ENCODE measurements around the gene ANGPTL2. TPM values are rescaled to one million over a fixed set of nuclear protein-coding genes. Genes with fewer than 3 reads are reported as not detected.

ANGPTL2 gene
- total and polyA plus RNA-seq, 12 donors: 16.2 to 73.5 (median 42.9) TPM

DNA sequence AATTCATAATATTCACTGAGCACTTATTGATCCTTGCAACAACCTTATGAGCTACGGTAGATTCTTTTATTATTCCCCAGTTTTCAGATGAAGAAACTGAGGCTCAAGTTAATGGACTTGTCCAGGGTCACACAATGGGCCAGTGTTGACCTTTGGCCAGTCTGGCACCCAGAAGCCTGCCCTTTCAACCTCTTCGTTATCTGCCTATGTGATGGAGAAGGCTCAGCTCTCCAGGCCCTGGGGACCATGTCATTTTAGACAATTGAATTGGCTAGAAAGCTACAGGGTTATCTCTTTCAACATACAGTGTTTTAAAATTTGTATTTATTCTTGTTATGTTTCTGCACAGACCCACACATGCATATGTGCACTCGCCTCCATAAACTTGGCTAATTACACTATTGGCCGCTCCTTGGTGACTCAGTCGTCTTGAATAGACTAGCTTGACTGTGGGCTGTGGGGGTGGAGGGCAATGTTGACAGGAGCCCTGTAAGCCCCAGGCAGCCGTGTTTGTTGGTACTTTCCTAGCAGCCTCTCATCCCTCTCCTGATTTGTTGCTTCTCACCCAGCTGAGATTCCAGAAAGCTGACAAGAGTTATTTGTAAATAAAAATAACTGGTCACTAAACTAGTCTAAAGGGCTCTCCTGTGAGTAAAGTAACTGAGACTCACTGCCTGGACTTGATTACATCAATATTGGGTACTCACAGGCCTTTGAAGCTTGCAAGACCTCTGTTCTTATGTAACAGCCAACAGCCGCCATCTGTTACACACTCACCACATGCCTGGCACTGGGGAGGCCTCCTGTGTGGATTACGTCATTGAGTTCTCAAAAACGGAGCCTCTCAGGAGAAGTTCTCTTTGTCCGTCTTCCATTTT is 8.5 kb upstream of the ANGPTL2 start:
- TF ChIP-seq, protein P1, sequence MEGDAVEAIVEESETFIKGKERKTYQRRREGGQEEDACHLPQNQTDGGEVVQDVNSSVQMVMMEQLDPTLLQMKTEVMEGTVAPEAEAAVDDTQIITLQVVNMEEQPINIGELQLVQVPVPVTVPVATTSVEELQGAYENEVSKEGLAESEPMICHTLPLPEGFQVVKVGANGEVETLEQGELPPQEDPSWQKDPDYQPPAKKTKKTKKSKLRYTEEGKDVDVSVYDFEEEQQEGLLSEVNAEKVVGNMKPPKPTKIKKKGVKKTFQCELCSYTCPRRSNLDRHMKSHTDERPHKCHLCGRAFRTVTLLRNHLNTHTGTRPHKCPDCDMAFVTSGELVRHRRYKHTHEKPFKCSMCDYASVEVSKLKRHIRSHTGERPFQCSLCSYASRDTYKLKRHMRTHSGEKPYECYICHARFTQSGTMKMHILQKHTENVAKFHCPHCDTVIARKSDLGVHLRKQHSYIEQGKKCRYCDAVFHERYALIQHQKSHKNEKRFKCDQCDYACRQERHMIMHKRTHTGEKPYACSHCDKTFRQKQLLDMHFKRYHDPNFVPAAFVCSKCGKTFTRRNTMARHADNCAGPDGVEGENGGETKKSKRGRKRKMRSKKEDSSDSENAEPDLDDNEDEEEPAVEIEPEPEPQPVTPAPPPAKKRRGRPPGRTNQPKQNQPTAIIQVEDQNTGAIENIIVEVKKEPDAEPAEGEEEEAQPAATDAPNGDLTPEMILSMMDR (IDR thresholded peaks at IDR 0.05): no peak
- H3K4me1 ChIP-seq: peaks cover 31 to 84% (median 66%) of the 10 kb centered on the region in 9 donors
- H3K27ac ChIP-seq: peak overlapping the region in 9 of 10 donors; percentile 5 to 95 (median 71)
- ATAC-seq (peak in 7 of 8 donors; percentile 8 to 53 (median 24)), DNase-seq (peak in 1 of 2 donors; percentile 70)
- no peaks in the 10 kb centered on the region for H3K9me3 ChIP-seq
- WGBS, 2 donors: 70 to 76% methylated on average over 10 of the region's 10 CpGs
- no peaks in the 10 kb centered on the region for H3K27me3 ChIP-seq
- no peak overlapping the region for H3K4me3 ChIP-seq
- no peaks in the 10 kb centered on the region for H3K36me3 ChIP-seq
- intact Hi-C loops (cut with DNase I): loop anchor here in 3 of 10 donors (5.0 kb wide), 2 partner anchors 56 to 66 kb away; no protein-coding TSS in a partner anchor

- peaks cover 25 to 78% (median 59%) of the 10 kb centered on the region in 9 donors for H3K4me1 ChIP-seq
- WGBS, 2 donors: 81 to 84% methylated on average over 2 of the region's 2 CpGs
- H3K9me3 ChIP-seq: no peaks in the 10 kb centered on the region
- H3K36me3 ChIP-seq: no peaks in the 10 kb centered on the region
- ATAC-seq (no peak), DNase-seq (no peak)
- no peaks in the 10 kb centered on the region for H3K27me3 ChIP-seq
- H3K27ac ChIP-seq: peak overlapping the region in 5 of 10 donors; percentile 8 to 95 (median 77)
- TF ChIP-seq, protein P1 (IDR thresholded peaks at IDR 0.05): no peak
- intact Hi-C loops (cut with DNase I): loop anchor here in 3 of 10 donors (5.0 kb wide), 2 partner anchors 57 to 67 kb away; no protein-coding TSS in a partner anchor
- no peak overlapping the region for H3K4me3 ChIP-seq
These were observed 7.8 kb upstream of the ANGPTL2 start for GRCh38 chr9:127130235-127130634.

DNA sequence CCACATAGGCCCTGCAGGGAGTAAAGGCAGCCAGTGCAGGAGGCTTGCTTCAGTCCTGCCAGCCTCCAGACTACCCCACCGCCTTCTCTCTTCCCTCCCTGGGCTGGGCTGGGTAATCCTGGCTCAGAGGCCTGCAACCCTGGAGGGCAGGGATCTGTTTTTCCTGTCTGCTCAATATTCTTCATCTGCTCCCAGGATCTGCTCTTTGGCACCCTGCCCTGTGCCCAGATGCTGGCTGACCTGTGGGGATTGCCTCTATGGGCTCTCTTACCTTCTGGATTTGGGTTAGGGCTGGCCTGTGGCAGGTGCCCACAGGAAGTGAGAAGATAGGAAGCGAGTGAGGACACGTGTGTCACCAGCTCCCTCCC is 7.3 kb upstream of the ANGPTL2 start:
- ATAC-seq: no peak
- WGBS, 2 donors: 85 to 91% methylated on average over 3 of the region's 3 CpGs
- Histone ChIP-seq H3K36me3 (no peaks in the 10 kb centered on the region), H3K9me3 (no peaks in the 10 kb centered on the region), H3K27me3 (no peaks in the 10 kb centered on the region), H3K4me3 (no peak overlapping the region), H3K27ac (peak overlapping the region in 7 of 10 donors; percentile 8 to 95 (median 76)), H3K4me1 (peaks cover 20 to 72% (median 55%) of the 10 kb centered on the region in 9 donors)
- intact Hi-C loops (cut with DNase I): loop anchor here in 4 of 10 donors (5.0 to 10.0 kb wide), 4 partner anchors 58 to 165 kb away; no protein-coding TSS in a partner anchor
- no peak for DNase-seq
- TF ChIP-seq, protein P1 (IDR thresholded peaks at IDR 0.05): no peak

- H3K4me3 ChIP-seq: no peak overlapping the region
- ATAC-seq (no peak), DNase-seq (no peak)
- TF ChIP-seq, protein P1 (IDR thresholded peaks at IDR 0.05): no peak
- peak overlapping the region in 9 of 10 donors; percentile 41 to 95 (median 74) for H3K27ac ChIP-seq
- no peaks in the 10 kb centered on the region for H3K27me3 ChIP-seq
- 57 to 70% methylated on average over 5 of the region's 5 CpGs for WGBS, 2 donors
- peaks cover 19 to 67% (median 50%) of the 10 kb centered on the region in 9 donors for H3K4me1 ChIP-seq
- H3K36me3 ChIP-seq: no peaks in the 10 kb centered on the region
- H3K9me3 ChIP-seq: no peaks in the 10 kb centered on the region
- intact Hi-C loops (cut with DNase I): loop anchor here in 2 of 10 donors (10.0 kb wide), 2 partner anchors 94 to 164 kb away; no protein-coding TSS in a partner anchor
These were observed 6.8 kb upstream of the ANGPTL2 start for GRCh38 chr9:127129073-127129717.

Measured in heart right ventricle (tissue), 16 donors.